DOHH2 (cell line): ENCODE results near the gene APMAP.

Experiments used
- EZH2phosphoT487 ChIP-seq: fragments of 200-600 bp; sonication (generic); IDR thresholded peaks from 2 replicates; pipeline ENCODE4 v1.6.1; 2017; ENCODE audit warnings: borderline replicate concordance, mild to moderate bottlenecking, antibody characterized with exemption, low read length, moderate library complexity, mixed read lengths
- TF ChIP-seq, protein P1 (sequence below): fragments of 200-600 bp; sonication (generic); IDR thresholded peaks from one replicate; pipeline ENCODE4 v1.5.1; 2014; ENCODE audit warnings: antibody characterized with exemption, mild to moderate bottlenecking, low read depth, low read length; ENCODE audit not compliant: poor library complexity, severe bottlenecking

DNA sequence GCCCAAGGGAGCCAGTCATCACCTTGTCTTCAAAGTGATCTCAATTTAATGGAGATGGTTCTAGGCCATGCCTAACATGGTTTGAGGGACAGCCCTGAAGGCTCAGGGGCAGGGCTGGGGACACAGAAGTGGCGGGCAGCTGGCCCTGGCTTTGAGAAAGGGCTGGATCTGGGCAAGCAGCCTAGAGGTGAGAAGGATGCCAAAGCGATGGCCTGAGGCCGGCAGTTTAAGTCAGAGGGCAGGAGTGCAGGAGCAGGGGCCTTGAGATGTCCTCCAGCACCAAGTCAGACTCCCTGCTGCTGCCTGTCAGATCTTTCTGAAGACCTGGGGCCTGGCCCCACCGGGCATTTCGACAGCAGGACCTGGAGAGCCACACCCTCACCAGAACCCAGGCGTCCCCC is 28.4 kb upstream of the APMAP start:
- TF ChIP-seq, protein P1, sequence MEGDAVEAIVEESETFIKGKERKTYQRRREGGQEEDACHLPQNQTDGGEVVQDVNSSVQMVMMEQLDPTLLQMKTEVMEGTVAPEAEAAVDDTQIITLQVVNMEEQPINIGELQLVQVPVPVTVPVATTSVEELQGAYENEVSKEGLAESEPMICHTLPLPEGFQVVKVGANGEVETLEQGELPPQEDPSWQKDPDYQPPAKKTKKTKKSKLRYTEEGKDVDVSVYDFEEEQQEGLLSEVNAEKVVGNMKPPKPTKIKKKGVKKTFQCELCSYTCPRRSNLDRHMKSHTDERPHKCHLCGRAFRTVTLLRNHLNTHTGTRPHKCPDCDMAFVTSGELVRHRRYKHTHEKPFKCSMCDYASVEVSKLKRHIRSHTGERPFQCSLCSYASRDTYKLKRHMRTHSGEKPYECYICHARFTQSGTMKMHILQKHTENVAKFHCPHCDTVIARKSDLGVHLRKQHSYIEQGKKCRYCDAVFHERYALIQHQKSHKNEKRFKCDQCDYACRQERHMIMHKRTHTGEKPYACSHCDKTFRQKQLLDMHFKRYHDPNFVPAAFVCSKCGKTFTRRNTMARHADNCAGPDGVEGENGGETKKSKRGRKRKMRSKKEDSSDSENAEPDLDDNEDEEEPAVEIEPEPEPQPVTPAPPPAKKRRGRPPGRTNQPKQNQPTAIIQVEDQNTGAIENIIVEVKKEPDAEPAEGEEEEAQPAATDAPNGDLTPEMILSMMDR, result no peak
- no peak for TF ChIP-seq EZH2phosphoT487
